Spinal cord (tissue), 10 donors: Measurements from ENCODE around the gene CACNG7. TPM values are rescaled to one million over a fixed set of nuclear protein-coding genes. Genes with fewer than 3 reads are reported as not detected.

Source experiments
- DNase-seq, 6 donors: peaks; one replicate each; pipeline versions ENCODE4 v3.0.0 to v3.0.0-alpha.2; 2013 to 2015; ENCODE audit warnings: low spot score in 6 of 6, low read depth in 4 of 6
- H3K27ac ChIP-seq: one replicate; pipeline ENCODE4 v1.5.1; 2013; ENCODE audit warnings: low read depth, low read length, control low read depth
- H3K27me3 ChIP-seq: one replicate; pipeline ENCODE4 v1.6.1; 2013; ENCODE audit warnings: low read length; ENCODE audit not compliant: control insufficient read depth, insufficient read depth
- H3K36me3 ChIP-seq: one replicate; pipeline ENCODE4 v1.6.1; 2013; ENCODE audit warnings: low read length; ENCODE audit not compliant: control insufficient read depth, insufficient read depth
- H3K4me1 ChIP-seq: one replicate; pipeline ENCODE4 v1.6.1; 2013; ENCODE audit warnings: low read length; ENCODE audit not compliant: control insufficient read depth, insufficient read depth
- H3K4me3 ChIP-seq: one replicate; pipeline ENCODE4 v1.5.1; 2013; ENCODE audit warnings: low read depth, low read length, control low read depth
- H3K9me3 ChIP-seq: one replicate; pipeline ENCODE4 v1.6.1; 2013; ENCODE audit warnings: low read length; ENCODE audit not compliant: control insufficient read depth, insufficient read depth
- WGBS: methylation state at CpG from one replicate; pipeline ENCODE4 v1.1.5; 2013; ENCODE audit warnings: missing lambda C conversion rate; ENCODE audit not compliant: insufficient coverage; 5-methylcytosine and 5-hydroxymethylcytosine counted together
- long read RNA-seq, 4 donors: transcript quantifications; one replicate each; lab custom pipeline, GENCODE V29; 2026
- polyA plus RNA-seq, 2 donors: library from polyadenylated mRNA; unstranded; fragments of 120-200 nt; gene quantifications; one replicate each; pipeline ENCODE4 v1.2.1, GENCODE V29; 2013; ENCODE audit not compliant: insufficient read length in 2 of 2
- total RNA-seq, 2 donors: library from RNA; depleted of rRNA in 1 of 2; stranded (reverse); fragments of 120-200 nt in 1 of 2; fragments of >200 nt in 1 of 2; gene quantifications; one replicate each; pipeline versions ENCODE4 v1.2.3 to v1.2.4, GENCODE V29; 2013 to 2014
- donor health status: healthy.

CACNG7 gene
- 1 to 10 TPM; 5.1 to 9.7 TPM for total RNA-seq
- 100 to 1,000 TPM; 129 to 139 TPM for polyA plus RNA-seq
- long read RNA-seq, donor 1, transcript CACNG7-203 (6 exons, 2,688 nt) = major isoform, 25 of 56 reads
- long read RNA-seq, donor 1, partial matches to known transcripts = 29 of 56 reads
- long read RNA-seq, donor 1, other reads (novel, unspliced or antisense) = 0 of 56 reads
- long read RNA-seq, donor 2, transcript CACNG7-203 (6 exons, 2,688 nt) = major isoform, 12 of 58 reads
- long read RNA-seq, donor 2, partial matches to known transcripts = 36 of 58 reads
- long read RNA-seq, donor 2, other reads (novel, unspliced or antisense) = 6 of 58 reads
- long read RNA-seq, donor 3, transcript CACNG7-203 (6 exons, 2,688 nt) = major isoform, 9 of 40 reads
- long read RNA-seq, donor 3, partial matches to known transcripts = 27 of 40 reads
- long read RNA-seq, donor 3, other reads (novel, unspliced or antisense) = 0 of 40 reads
- long read RNA-seq, donor 4 = 0 reads

- Histone ChIP-seq H3K4me1 (peaks cover 42% of the 10 kb centered on the region), H3K36me3 (peaks cover 11% of the 10 kb centered on the region), H3K27ac (peak within 1 kb of the TSS; percentile 64), H3K4me3 (peak within 1 kb of the TSS; percentile 45), H3K9me3 (no peaks in the 10 kb centered on the region), H3K27me3 (peaks cover 31% of the 10 kb centered on the region)
- DNase-seq = peak; percentile 52 to 95 (median 66)
- 1% methylated on average over 7 of the region's 28 CpGs for WGBS
These were observed at the start of gene CACNG7 for GRCh38 chr19:53908935-53909415. CACNG7 (plus strand) TSS chr19:53909278; CDS start chr19:53912832, 3,554 bp downstream.

GRCh38 chr19:53864308-53864836 is 44.7 kb upstream of the CACNG7 start:
- no peak overlapping the region for H3K27ac ChIP-seq
- no peak overlapping the region for H3K4me3 ChIP-seq
- 53% methylated on average over 4 of the region's 6 CpGs for WGBS

GRCh38 chr19:53865523-53865917 is 43.6 kb upstream of the CACNG7 start:
- Histone ChIP-seq H3K36me3 (peaks cover 2% of the 10 kb centered on the region), H3K27ac (peak overlapping the region; percentile 89), H3K4me3 (peak overlapping the region; percentile 46), H3K9me3 (no peaks in the 10 kb centered on the region), H3K4me1 (peaks cover 60% of the 10 kb centered on the region), H3K27me3 (no peaks in the 10 kb centered on the region)
- WGBS = 50% methylated on average over 9 of the region's 9 CpGs
- DNase-seq = no peak

More at GRCh38 chr19:53864308-53864836, 44.7 kb upstream of the CACNG7 start:
- Histone ChIP-seq H3K27me3 (no peaks in the 10 kb centered on the region), H3K4me1 (peaks cover 55% of the 10 kb centered on the region), H3K36me3 (no peaks in the 10 kb centered on the region), H3K9me3 (no peaks in the 10 kb centered on the region)
- peak in 1 of 6 donors; percentile 55 for DNase-seq

- Histone ChIP-seq H3K27ac (peak overlapping the region; percentile 89), H3K27me3 (no peaks in the 10 kb centered on the region), H3K36me3 (peaks cover 5% of the 10 kb centered on the region), H3K4me3 (peak overlapping the region; percentile 46), H3K9me3 (no peaks in the 10 kb centered on the region), H3K4me1 (peaks cover 60% of the 10 kb centered on the region)
- peak in 2 of 6 donors; percentile 90 to 92 for DNase-seq
- under 1% methylated on average over 49 of the region's 50 CpGs for WGBS
These were observed 42.9 kb upstream of the CACNG7 start for GRCh38 chr19:53865918-53866864.

- Histone ChIP-seq H3K4me1 (peaks cover 60% of the 10 kb centered on the region), H3K4me3 (peak overlapping the region; percentile 46), H3K27ac (peak overlapping the region; percentile 89), H3K9me3 (no peaks in the 10 kb centered on the region), H3K27me3 (no peaks in the 10 kb centered on the region), H3K36me3 (peaks cover 8% of the 10 kb centered on the region)
- WGBS = 6% methylated on average over 14 of the region's 14 CpGs
- DNase-seq = no peak
These were observed 42.2 kb upstream of the CACNG7 start for GRCh38 chr19:53866865-53867224.

GRCh38 chr19:53867225-53868090 is 41.6 kb upstream of the CACNG7 start, which contains the start of gene MYADM:
MYADM (plus strand) TSS chr19:53867883; CDS start chr19:53873530, 5,647 bp downstream.
- Histone ChIP-seq H3K4me1 (peaks cover 60% of the 10 kb centered on the region), H3K27ac (peak within 1 kb of the TSS; percentile 95), H3K36me3 (peaks cover 9% of the 10 kb centered on the region), H3K9me3 (no peaks in the 10 kb centered on the region), H3K27me3 (no peaks in the 10 kb centered on the region), H3K4me3 (peak within 1 kb of the TSS; percentile 86)
- DNase-seq = peak; percentile 87 to 98 (median 91)
- 0% methylated on average over 15 of the region's 37 CpGs for WGBS

GRCh38 chr19:53868091-53868891 is 40.8 kb upstream of the CACNG7 start:
- peaks cover 60% of the 10 kb centered on the region for H3K4me1 ChIP-seq

More at GRCh38 chr19:53868091-53868891, 40.8 kb upstream of the CACNG7 start:
- Histone ChIP-seq H3K27me3 (no peaks in the 10 kb centered on the region), H3K4me3 (peak overlapping the region; percentile 86), H3K36me3 (peaks cover 14% of the 10 kb centered on the region), H3K27ac (peak overlapping the region; percentile 95), H3K9me3 (no peaks in the 10 kb centered on the region)
- DNase-seq = peak in 2 of 6 donors; percentile 48 to 68
- 0% methylated on average over 27 of the region's 37 CpGs for WGBS
